Progenitor cell of endocrine pancreas (in vitro differentiated cells): ENCODE data around the gene CASQ1. TPM values are rescaled to one million over a fixed set of nuclear protein-coding genes. Genes with fewer than 3 reads are reported as not detected.

Experiments
- DNase-seq: peaks from one replicate; pipeline ENCODE4 v3.0.0; 2021; ENCODE audit warnings: low spot score; ENCODE audit not compliant: unreplicated experiment
- H3K27ac Mint-ChIP-seq: 2 replicates; pipeline ENCODE4 v1.8.0; 2021; ENCODE audit warnings: mild to moderate bottlenecking, moderate library complexity, mixed read lengths
- H3K27me3 Mint-ChIP-seq: 2 replicates; pipeline ENCODE4 v1.8.0; 2021; ENCODE audit warnings: mixed read lengths
- H3K36me3 Mint-ChIP-seq: 2 replicates; pipeline ENCODE4 v1.8.0; 2022; ENCODE audit warnings: mixed read lengths; ENCODE audit not compliant: insufficient read depth
- H3K4me1 Mint-ChIP-seq: 2 replicates; pipeline ENCODE4 v1.8.0; 2021; ENCODE audit warnings: low read depth, mixed read lengths
- H3K4me3 Mint-ChIP-seq: 2 replicates; pipeline ENCODE4 v1.8.0; 2021; ENCODE audit warnings: low read depth, mild to moderate bottlenecking, moderate library complexity, mixed read lengths
- H3K9me3 Mint-ChIP-seq: 2 replicates; pipeline ENCODE4 v1.8.0; 2021; ENCODE audit warnings: low read depth, mixed read lengths
- CTCF ChIP-seq: fragments of 200-600 bp; sonication (generic); IDR thresholded peaks from one replicate; pipeline ENCODE4 v1.5.0; 2021; ENCODE audit warnings: antibody characterized with exemption, mild to moderate bottlenecking; ENCODE audit not compliant: unreplicated experiment
- total RNA-seq: library from RNA; stranded (reverse); gene quantifications from 2 replicates; pipeline ENCODE4 v1.2.1, GENCODE V29; 2021

CASQ1 gene
- total RNA-seq, 1 donor from 2014 or later = not detected

DNA sequence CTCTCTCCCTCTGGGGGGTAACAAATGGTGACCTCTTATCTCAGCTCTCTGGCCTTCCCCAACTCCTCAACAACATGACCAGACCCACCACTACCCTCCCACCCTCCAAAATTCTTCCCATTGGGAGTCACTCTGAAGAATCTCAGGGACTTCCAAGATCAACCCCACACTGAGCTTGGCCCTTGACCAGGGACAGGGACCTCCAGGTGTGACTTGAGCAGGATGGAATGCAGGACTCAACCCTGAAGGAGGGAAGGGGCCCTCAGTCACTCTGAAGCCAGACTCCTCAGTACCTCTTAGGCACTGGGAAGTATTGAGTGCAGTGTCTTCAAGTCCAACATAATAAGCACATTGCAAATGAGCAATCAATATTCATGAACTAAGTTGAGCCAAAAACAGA lies 1.9 kb downstream of the CASQ1 start:
- no peak for DNase-seq
- Mint-ChIP-seq H3K36me3 (no peaks in the 10 kb centered on the region), H3K9me3 (no peaks in the 10 kb centered on the region), H3K27ac (no peak overlapping the region), H3K4me1 (no peaks in the 10 kb centered on the region), H3K4me3 (no peak overlapping the region), H3K27me3 (peaks cover 3% of the 10 kb centered on the region)
- no peak for TF ChIP-seq CTCF

DNA sequence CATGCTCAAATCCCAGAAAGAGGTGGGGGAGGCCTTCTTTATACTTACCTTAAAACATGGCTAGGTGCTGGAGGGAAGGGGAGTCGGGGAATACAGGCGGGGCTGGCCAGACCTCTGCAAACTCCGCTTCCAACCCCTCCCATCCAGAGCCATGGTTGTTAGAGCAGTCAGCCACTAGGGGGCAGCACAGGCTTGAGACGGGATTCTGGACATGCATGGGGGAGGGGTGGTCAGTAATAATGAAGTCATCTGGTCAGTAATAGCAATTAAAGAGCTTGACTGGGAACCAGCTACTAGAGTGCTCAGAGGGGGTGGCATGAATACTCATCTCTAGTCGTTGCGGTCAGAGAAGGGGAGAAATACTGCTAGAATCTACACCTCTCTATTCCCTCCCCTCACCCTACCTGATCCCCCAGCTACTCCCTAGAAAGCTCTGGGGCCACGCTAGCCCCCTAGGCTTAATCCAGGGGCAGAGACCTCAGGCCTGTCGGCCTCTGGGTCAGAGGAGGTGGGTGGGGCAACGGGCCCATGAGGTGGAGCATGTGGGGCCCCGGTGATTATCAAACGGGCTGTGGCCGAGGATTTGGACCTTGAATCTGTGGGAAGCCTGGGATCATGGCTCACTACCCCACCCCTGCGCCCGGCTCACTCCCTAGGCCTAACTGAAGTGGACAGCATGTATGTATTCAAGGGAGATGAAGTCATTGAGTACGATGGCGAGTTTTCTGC lies 2.9 kb downstream of the CASQ1 start:
- Mint-ChIP-seq H3K4me1 (no peaks in the 10 kb centered on the region), H3K27ac (no peak overlapping the region), H3K9me3 (no peaks in the 10 kb centered on the region), H3K36me3 (no peaks in the 10 kb centered on the region), H3K27me3 (peaks cover 3% of the 10 kb centered on the region), H3K4me3 (no peak overlapping the region)
- peak; percentile 91 for DNase-seq
- TF ChIP-seq CTCF = peak; percentile 98

- Mint-ChIP-seq H3K27me3 (peaks cover 3% of the 10 kb centered on the region), H3K4me1 (no peaks in the 10 kb centered on the region), H3K27ac (no peak overlapping the region), H3K9me3 (no peaks in the 10 kb centered on the region), H3K4me3 (no peak overlapping the region), H3K36me3 (no peaks in the 10 kb centered on the region)
- TF ChIP-seq CTCF = no peak
- no peak for DNase-seq
Measured at GRCh38 chr1:160193832-160194736, 3.7 kb downstream of the CASQ1 start.

DNA sequence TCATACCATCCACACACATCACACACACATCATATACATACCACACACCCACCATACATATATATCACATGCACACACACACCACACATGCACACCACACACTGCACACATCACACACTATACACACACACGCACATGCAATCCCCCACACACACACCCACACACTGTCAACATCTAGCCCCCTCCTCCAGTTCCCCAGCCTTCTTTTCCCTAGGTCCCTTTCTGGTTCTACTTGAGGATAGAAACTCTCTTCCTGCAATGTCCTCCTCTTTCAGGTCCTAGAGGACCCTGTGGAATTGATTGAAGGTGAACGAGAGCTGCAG lies 4.3 kb downstream of the CASQ1 start:
- H3K4me3 Mint-ChIP-seq = no peak overlapping the region
- DNase-seq = no peak
- no peaks in the 10 kb centered on the region for H3K36me3 Mint-ChIP-seq
- H3K27ac Mint-ChIP-seq = no peak overlapping the region
- no peaks in the 10 kb centered on the region for H3K4me1 Mint-ChIP-seq
- TF ChIP-seq CTCF = no peak
- no peaks in the 10 kb centered on the region for H3K9me3 Mint-ChIP-seq
- H3K27me3 Mint-ChIP-seq = no peaks in the 10 kb centered on the region

DNA sequence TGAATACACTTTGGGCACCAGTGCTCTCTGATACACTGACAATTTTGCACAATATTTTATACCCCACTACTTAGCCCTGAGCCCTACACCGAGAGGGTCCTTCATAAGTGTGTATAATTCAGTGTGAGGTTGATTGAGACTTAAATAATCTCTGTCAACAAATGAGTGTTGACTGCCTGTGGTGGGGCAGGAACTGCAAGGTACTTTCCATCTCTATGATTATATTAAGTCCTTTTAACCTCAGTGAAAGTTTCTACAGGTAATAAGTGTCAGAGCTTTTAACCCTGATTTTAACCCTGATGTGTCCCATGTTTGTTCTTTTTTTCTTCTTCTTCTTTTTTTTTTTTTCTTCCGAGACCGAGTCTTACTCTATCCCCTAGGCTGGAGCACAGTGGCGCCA lies 5.8 kb downstream of the CASQ1 start:
- no peaks in the 10 kb centered on the region for H3K27me3 Mint-ChIP-seq
- H3K36me3 Mint-ChIP-seq = no peaks in the 10 kb centered on the region
- H3K27ac Mint-ChIP-seq = no peak overlapping the region
- no peaks in the 10 kb centered on the region for H3K9me3 Mint-ChIP-seq
- H3K4me1 Mint-ChIP-seq = no peaks in the 10 kb centered on the region
- H3K4me3 Mint-ChIP-seq = no peak overlapping the region
- no peak for TF ChIP-seq CTCF
- DNase-seq = no peak
